GM10248 (cell line): ENCODE measurements around the gene ACTL8.

Source experiments
- CTCF ChIA-PET: fragments of 300-600 bp; sonication (Branson Sonifier 250); formaldehyde crosslinking; extraction: SDS; loops from one replicate; lab custom pipeline; 2021; ENCODE audit warnings: antibody characterized with exemption; lab: Yijun Ruan, JAX
- POLR2A ChIA-PET: fragments of 350-650 bp; sonication (Branson Sonifier 250); formaldehyde crosslinking; extraction: SDS; loops from one replicate; lab custom pipeline; 2020; ENCODE audit warnings: antibody characterized with exemption; lab: Yijun Ruan, JAX
- DNase-seq: peaks from one replicate; pipeline ENCODE4 v3.0.0; 2012; ENCODE audit errors: extremely low spot score
- CTCF ChIP-seq: IDR thresholded peaks from 2 replicates; pipeline ENCODE4 v1.5.1; 2012; ENCODE audit warnings: mild to moderate bottlenecking, low read depth; ENCODE audit errors: extremely low read depth, missing control alignments, control extremely low read depth

The ACTL8 gene

GRCh38 chr1:17875882-17876280 is 120.7 kb downstream of the ACTL8 start:
- TF ChIP-seq CTCF: no peak
- POLR2A ChIA-PET: no interaction called here
- CTCF ChIA-PET: interaction anchor here (1.5 kb wide), 1 partner anchor 16 kb away, joined by 3 read pairs; no protein-coding TSS in a partner anchor
- no peak for DNase-seq
